Caco-2 (cell line): ENCODE results near the gene NAGLU. TPM values are rescaled to one million over a fixed set of nuclear protein-coding genes. Genes with fewer than 3 reads are reported as not detected.
"Not testable (repeated sequence)": the region's sequence is repeated elsewhere in the genome, so short reads cannot be mapped to it uniquely, and the experiment has no call there.

Source experiments
- BruUV-seq: library from RNA; stranded (reverse); fragments of 400-500 nt; replicated peaks from 2 replicates; lab custom pipeline; 2021; lab: Mats Ljungman, UMichigan
- CTCF ChIA-PET: fragments of 300-600 bp; sonication (Branson Sonifier 250); formaldehyde crosslinking; loops from one replicate; lab custom pipeline; 2022; ENCODE audit warnings: antibody characterized with exemption; lab: Charles Lee
- POLR2A ChIA-PET: fragments of 300-600 bp; sonication (Branson Sonifier 250); formaldehyde crosslinking; loops from one replicate; lab custom pipeline; 2022; ENCODE audit warnings: antibody characterized with exemption; lab: Charles Lee
- DNase-seq, 2 experiments: peaks; one replicate each; pipeline versions ENCODE4 v3.0.0 to v3.0.0-alpha.2; 2020 to 2022
- H3K27me3 ChIP-seq: replicated peaks from 2 replicates; pipeline ENCODE4 v1.6.0; 2011; ENCODE audit warnings: low read length; ENCODE audit not compliant: control insufficient read depth, insufficient read depth
- H3K36me3 ChIP-seq: 2 replicates; pipeline ENCODE4 v1.5.1; 2011; ENCODE audit warnings: low read length; ENCODE audit not compliant: control insufficient read depth, insufficient read depth
- H3K4me1 ChIP-seq: fragments of 250-450 bp; sonication (Bioruptor Pico); 2 replicates; pipeline ENCODE4 v1.5.1; 2020; ENCODE audit warnings: mild to moderate bottlenecking
- H3K4me3 ChIP-seq: 2 replicates; pipeline ENCODE4 v1.5.1; 2011; ENCODE audit warnings: low read depth, mild to moderate bottlenecking, control low read depth, low read length
- H3K9me3 ChIP-seq: fragments of 250-450 bp; sonication (Bioruptor Pico); 2 replicates; pipeline ENCODE4 v1.5.1; 2020; ENCODE audit warnings: mild to moderate bottlenecking, moderate library complexity
- H3K27ac Mint-ChIP-seq: one replicate; pipeline ENCODE4 v1.8.0; 2022; ENCODE audit warnings: mixed read lengths; ENCODE audit not compliant: unreplicated experiment
- H3K27me3 Mint-ChIP-seq: one replicate; pipeline ENCODE4 v1.8.0; 2022; ENCODE audit warnings: mixed read lengths; ENCODE audit not compliant: insufficient read depth, unreplicated experiment
- H3K36me3 Mint-ChIP-seq: one replicate; pipeline ENCODE4 v1.8.0; 2022; ENCODE audit warnings: mild to moderate bottlenecking, mixed read lengths; ENCODE audit not compliant: insufficient read depth, unreplicated experiment
- H3K4me1 Mint-ChIP-seq: one replicate; pipeline ENCODE4 v1.8.0; 2022; ENCODE audit warnings: low read depth, mixed read lengths; ENCODE audit not compliant: unreplicated experiment
- H3K4me3 Mint-ChIP-seq: one replicate; pipeline ENCODE4 v1.8.0; 2022; ENCODE audit warnings: mild to moderate bottlenecking, moderate library complexity, mixed read lengths; ENCODE audit not compliant: unreplicated experiment
- H3K9me3 Mint-ChIP-seq: one replicate; pipeline ENCODE4 v1.8.0; 2022; ENCODE audit warnings: mixed read lengths; ENCODE audit not compliant: unreplicated experiment
- intact Hi-C: fragments of 100-400 bp; cut with micrococcal nuclease; formaldehyde crosslinking; loops from one replicate; pipeline ENCODE4 v1.10.0; 2022; ENCODE audit not compliant: unreplicated experiment
- total RNA-seq: library from RNA; stranded (reverse); gene quantifications from 2 replicates; pipeline ENCODE4 v1.2.3, GENCODE V29; 2022
- TF ChIP-seq, protein P1 (sequence below), 2 experiments: fragments of 200-600 bp in 1 of 2; IDR thresholded peaks; 1 replicate in 1 of 2; 2 replicates in 1 of 2; pipeline versions ENCODE4 v1.5.1 to v1.8.0; 2011 to 2022; ENCODE audit warnings: antibody characterized with exemption in 1 of 2, control low read depth in 1 of 2, inconsistent platforms in 1 of 2, low read depth in 1 of 2, low read length in 1 of 2, mild to moderate bottlenecking in 1 of 2, moderate library complexity in 1 of 2; ENCODE audit not compliant: insufficient read depth in 1 of 2, severe bottlenecking in 1 of 2, unreplicated experiment in 1 of 2

Gene NAGLU
- total RNA-seq, 1 experiment from 2014 or later, result 28.7 TPM

GRCh38 chr17:42537156-42537805 lies 1.2 kb downstream of the NAGLU start:
- peak overlapping the region; percentile 12 for H3K27ac Mint-ChIP-seq
- POLR2A ChIA-PET, result interaction anchor here (1.0 to 2.0 kb wide), 3 partner anchors 17 to 778 kb away, joined by 3 to 23 read pairs (median 10); partner anchors contain the start of gene PSMC3IP
- H3K27me3 Mint-ChIP-seq, result no peaks in the 10 kb centered on the region

GRCh38 chr17:42537826-42538451 lies 1.9 kb downstream of the NAGLU start:
- DNase-seq, result no peak
- TSS peak; percentile 16 for BruUV-seq
- intact Hi-C loops, result no loop called here
- H3K27me3 ChIP-seq, result no peaks in the 10 kb centered on the region
- no peaks in the 10 kb centered on the region for H3K36me3 ChIP-seq
- H3K9me3 ChIP-seq, result no peaks in the 10 kb centered on the region
- Mint-ChIP-seq H3K4me1 (peaks cover 32% of the 10 kb centered on the region), H3K36me3 (peaks cover 17% of the 10 kb centered on the region), H3K4me3 (peak overlapping the region; percentile 42), H3K27me3 (no peaks in the 10 kb centered on the region), H3K9me3 (no peaks in the 10 kb centered on the region), H3K27ac (peak overlapping the region; percentile 12)
- ChIA-PET CTCF (no interaction called here), POLR2A (no interaction called here)
- H3K4me1 ChIP-seq, result peaks cover 36% of the 10 kb centered on the region
- TF ChIP-seq, protein P1, sequence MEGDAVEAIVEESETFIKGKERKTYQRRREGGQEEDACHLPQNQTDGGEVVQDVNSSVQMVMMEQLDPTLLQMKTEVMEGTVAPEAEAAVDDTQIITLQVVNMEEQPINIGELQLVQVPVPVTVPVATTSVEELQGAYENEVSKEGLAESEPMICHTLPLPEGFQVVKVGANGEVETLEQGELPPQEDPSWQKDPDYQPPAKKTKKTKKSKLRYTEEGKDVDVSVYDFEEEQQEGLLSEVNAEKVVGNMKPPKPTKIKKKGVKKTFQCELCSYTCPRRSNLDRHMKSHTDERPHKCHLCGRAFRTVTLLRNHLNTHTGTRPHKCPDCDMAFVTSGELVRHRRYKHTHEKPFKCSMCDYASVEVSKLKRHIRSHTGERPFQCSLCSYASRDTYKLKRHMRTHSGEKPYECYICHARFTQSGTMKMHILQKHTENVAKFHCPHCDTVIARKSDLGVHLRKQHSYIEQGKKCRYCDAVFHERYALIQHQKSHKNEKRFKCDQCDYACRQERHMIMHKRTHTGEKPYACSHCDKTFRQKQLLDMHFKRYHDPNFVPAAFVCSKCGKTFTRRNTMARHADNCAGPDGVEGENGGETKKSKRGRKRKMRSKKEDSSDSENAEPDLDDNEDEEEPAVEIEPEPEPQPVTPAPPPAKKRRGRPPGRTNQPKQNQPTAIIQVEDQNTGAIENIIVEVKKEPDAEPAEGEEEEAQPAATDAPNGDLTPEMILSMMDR (IDR thresholded peaks at IDR 0.05; ENCODE audit: insufficient read depth in 1 of 2, low read depth in 1 of 2, low read length in 1 of 2, severe bottlenecking in 1 of 2, unreplicated experiment in 1 of 2), result no peak
- no peak overlapping the region for H3K4me3 ChIP-seq

More at GRCh38 chr17:42537156-42537805, 1.2 kb downstream of the NAGLU start:
- no peak for DNase-seq
- TF ChIP-seq, protein P1 (IDR thresholded peaks at IDR 0.05; ENCODE audit: insufficient read depth in 1 of 2, low read depth in 1 of 2, low read length in 1 of 2, severe bottlenecking in 1 of 2, unreplicated experiment in 1 of 2), result no peak
- Mint-ChIP-seq H3K36me3 (peaks cover 14% of the 10 kb centered on the region), H3K4me1 (peaks cover 32% of the 10 kb centered on the region), H3K9me3 (no peaks in the 10 kb centered on the region), H3K4me3 (peak overlapping the region; percentile 72)
- H3K9me3 ChIP-seq, result no peaks in the 10 kb centered on the region
- no peaks in the 10 kb centered on the region for H3K36me3 ChIP-seq
- intact Hi-C loops, result no loop called here
- H3K27me3 ChIP-seq, result no peaks in the 10 kb centered on the region
- H3K4me1 ChIP-seq, result peaks cover 33% of the 10 kb centered on the region
- H3K4me3 ChIP-seq, result peak overlapping the region; percentile 50
- no TSS peak for BruUV-seq
- CTCF ChIA-PET, result interaction anchor here (1.5 kb wide), 1 partner anchor 41 kb away, joined by 12 read pairs; the partner anchor contains the start of gene PSMC3IP

DNA sequence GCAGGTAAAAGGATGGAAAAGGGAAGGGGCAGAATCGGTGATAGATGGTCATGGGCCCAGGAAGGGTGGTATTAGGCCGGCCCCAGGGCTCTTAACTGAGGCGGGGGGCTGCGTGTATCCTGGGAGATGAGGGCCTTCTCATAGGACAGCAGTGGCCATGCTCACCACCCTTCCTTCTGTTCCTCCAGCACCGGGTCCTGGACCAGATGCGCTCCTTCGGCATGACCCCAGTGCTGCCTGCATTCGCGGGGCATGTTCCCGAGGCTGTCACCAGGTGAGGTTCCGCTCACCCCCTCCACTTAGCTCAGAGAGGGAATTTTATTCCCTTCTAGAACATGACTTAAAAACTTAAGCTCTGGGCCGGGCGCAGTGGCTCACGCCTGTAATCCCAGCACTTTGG lies 2.4 kb downstream of the NAGLU start:
- H3K4me1 ChIP-seq, result peaks cover 36% of the 10 kb centered on the region
- no peaks in the 10 kb centered on the region for H3K9me3 ChIP-seq
- H3K27me3 Mint-ChIP-seq, result no peaks in the 10 kb centered on the region
- no peak for DNase-seq
- H3K36me3 Mint-ChIP-seq, result peaks cover 23% of the 10 kb centered on the region
- H3K27me3 ChIP-seq, result no peaks in the 10 kb centered on the region
- peaks cover 1% of the 10 kb centered on the region; the same call in 1 of the 2 replicates for H3K36me3 ChIP-seq
- TF ChIP-seq, protein P1 (IDR thresholded peaks at IDR 0.05; ENCODE audit: insufficient read depth in 1 of 2, low read depth in 1 of 2, low read length in 1 of 2, severe bottlenecking in 1 of 2, unreplicated experiment in 1 of 2), result no peak
- H3K27ac Mint-ChIP-seq, result peak overlapping the region; percentile 12
- no TSS peak for BruUV-seq
- H3K4me3 Mint-ChIP-seq, result no peak overlapping the region
- ChIA-PET POLR2A (no interaction called here), CTCF (no interaction called here)
- H3K9me3 Mint-ChIP-seq, result no peaks in the 10 kb centered on the region
- no peak overlapping the region for H3K4me3 ChIP-seq
- peaks cover 27% of the 10 kb centered on the region for H3K4me1 Mint-ChIP-seq
- intact Hi-C loops, result no loop called here

DNA sequence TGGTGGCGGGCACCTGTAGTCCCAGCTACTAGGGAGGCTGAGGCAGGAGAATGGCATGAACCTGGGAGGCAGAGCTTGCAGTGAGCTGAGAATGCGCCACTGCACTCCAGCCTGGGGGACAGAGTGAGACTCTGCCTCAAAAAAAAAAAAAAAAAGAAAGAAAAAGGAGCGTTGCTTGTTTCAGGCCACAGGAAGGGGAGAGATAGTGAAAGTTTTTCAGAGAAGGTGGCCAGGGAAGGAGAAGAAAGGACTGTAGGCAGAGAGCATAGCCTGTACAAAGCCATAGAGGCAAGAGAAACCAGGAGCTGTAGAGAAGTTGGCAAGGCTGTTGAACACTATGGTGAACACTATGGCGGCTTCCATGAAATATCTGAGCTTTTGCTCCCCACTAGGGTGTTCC lies 4.5 kb downstream of the NAGLU start:
- H3K9me3 ChIP-seq, H3K9me3 Mint-ChIP-seq, H3K4me3 Mint-ChIP-seq, intact Hi-C loops, H3K36me3 ChIP-seq, DNase-seq, H3K4me3 ChIP-seq, H3K27me3 ChIP-seq, H3K27me3 Mint-ChIP-seq, BruUV-seq: not testable (repeated sequence)
- Mint-ChIP-seq H3K4me1 (peaks cover 18% of the 10 kb centered on the region), H3K36me3 (peaks cover 41% of the 10 kb centered on the region), H3K27ac (peak overlapping the region; percentile 74)
- H3K4me1 ChIP-seq, result peaks cover 28% of the 10 kb centered on the region
- POLR2A ChIA-PET, result interaction anchor here (0.6 to 1.0 kb wide), 3 partner anchors 14 to 615 kb away, joined by 3 to 5 read pairs (median 5); no protein-coding TSS in a partner anchor
- CTCF ChIA-PET, result interaction anchor here (1.2 to 2.0 kb wide), 4 partner anchors 13 to 38 kb away, joined by 5 to 9 read pairs (median 6); partner anchors contain the start of gene PSMC3IP
